Measurements from ENCODE around the gene CNTNAP5.

CNTNAP5 gene

DNA sequence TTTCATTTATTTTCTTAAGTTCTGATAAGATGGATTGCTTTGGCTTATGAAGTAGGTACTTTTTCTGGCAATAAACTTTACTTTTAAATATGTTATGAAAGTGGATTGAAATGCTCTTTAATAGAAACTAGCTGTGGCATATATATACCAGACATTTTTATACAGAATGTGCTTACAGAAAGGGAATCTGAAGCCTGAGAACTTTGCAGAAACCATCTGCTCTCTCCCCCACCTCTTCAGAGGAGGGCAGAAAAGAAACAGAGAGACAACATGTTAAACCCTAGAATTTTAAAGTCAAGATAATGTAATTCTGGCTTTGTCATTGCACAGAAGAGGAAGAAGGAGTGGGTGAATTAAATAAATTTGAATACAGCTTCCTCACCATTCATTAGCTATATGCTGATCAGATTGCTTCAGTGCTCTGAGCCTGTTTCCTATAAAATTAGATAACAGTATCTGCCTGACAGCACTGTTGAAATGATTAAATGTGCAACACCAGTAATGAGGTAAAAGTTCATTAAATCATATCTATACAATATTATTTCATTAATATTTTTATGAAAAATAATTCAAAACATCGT, 247.3 kb downstream of the CNTNAP5 start:
- DNase-seq = no peak

DNA sequence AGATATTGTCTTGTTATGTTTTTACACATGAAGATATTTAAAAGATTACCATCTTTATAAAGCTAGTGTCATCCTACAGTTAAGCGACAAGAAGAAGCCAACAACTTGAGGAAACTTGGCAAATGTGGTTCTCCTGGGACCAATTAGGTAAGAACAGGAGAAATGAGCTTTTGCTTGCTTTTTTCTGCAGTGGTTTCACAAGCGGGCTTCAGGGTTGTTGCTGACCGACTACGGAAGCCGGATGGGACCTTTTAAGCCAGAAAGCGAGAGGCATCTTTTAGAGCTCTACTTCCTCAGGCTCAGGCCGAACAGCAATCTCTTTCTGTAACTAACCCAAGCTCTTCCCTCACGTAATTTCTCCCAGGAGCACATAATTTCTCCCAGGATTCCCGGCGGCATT, 256.5 kb downstream of the CNTNAP5 start:
- DNase-seq = no peak

DNA sequence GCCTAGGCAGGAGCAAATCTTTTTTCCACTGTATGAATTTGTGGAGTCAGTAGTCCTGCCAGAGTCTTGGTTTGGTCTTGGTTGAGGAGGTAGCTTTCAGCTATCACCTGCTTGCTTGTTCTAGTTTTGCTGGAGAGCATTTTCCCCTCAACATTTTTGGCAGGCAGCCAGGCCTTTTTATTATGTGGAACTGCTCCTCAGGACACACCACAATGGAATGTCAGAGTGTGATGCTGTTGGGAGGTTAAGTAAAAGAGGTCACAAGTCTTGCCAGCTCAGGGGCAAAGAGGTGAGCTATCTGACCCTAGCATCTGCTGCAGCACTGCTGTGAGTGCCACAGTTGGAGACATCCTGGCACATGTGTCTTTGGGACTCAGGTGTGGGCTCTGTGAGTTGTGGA, 258.0 kb downstream of the CNTNAP5 start:
- peak; percentile 59 for DNase-seq

DNA sequence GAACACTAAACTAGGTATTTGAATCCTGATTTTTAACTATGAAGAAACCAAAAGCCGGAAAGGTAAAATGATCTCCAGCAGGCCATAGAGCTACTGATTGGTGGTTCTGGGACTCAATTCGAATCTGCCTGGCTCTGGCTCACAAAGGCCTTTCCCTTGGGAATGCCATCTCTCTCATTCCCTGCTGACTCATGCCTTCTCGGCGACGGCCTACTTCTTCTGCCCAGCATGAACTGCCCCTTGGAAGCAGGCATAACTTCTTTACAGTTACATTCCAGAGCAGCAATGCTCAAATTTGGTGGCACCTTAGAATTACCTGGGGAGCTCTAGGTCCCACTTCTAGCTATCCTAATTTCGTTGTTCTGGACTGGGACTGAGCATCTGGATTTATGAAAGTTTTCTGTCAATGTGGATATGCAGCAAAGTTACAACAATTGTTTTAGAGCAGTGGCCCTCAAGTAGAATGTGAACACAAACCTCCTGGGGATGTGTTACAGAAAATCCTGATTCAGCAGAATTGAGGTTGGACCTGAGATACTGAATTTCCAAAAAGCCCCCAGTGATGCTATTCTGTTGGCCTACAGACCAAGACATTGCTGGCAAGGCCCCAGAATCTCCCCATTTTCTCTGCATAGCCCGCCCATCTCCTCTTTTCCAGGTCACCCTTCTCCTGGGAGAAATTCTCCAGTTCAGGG, 261.1 kb downstream of the CNTNAP5 start:
- DNase-seq = no peak

DNA sequence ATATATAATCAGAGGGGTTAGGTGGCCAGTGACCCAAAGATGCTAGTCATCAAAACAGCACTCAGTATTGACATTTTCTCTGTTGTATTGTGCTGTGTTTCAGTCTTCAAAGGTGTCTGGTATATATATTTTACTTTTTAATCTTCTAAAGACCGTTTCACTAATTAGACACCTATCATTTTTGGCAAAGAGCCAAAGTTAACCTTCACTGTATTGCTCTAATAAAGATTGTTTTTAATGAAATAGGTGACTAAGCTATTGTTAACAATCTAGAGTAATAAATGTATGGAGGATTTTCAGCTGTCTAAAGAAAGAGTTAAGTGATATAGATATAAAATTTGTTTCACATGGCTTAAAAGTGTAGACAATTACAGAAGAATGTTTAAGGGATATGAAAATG, 264.0 kb downstream of the CNTNAP5 start:
- DNase-seq = no peak

DNA sequence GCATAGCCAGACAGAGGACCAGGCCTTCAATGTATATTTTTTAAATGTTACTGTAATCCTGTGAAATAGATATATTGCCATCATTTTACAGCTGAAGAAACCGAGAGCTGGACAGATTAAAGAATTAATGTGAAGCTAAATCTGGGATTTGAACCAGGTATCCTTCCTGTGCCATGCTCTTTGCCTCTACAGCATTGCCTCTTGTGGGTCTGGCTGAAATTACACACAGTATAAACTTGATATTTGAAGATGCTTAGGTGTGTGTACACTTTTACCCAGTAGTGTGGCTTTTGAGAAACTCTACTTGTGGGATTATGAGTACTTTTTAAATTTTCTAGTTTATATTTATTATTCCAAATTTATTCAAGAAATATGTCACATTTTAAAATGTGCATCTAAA, 264.5 kb downstream of the CNTNAP5 start:
- no peak for DNase-seq

DNA sequence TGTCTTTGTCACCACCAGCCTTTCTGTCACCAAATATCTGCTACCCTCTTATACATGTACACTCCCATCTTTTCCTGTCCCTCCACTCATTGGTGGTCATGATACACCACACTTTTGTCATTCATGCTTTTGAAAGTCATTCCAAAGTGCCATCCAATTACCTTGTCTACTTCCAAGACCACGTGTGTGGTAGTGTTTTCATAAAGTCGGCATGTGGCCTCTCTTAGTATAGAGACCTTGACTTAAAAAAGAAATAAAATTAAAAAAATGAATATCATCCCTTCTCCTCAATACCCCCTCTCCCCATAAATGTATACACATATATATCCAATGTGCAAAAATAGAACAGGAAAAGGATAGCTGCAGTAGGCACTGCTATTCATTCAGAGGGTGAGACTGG, 271.4 kb downstream of the CNTNAP5 start:
- no peak for DNase-seq

DNA sequence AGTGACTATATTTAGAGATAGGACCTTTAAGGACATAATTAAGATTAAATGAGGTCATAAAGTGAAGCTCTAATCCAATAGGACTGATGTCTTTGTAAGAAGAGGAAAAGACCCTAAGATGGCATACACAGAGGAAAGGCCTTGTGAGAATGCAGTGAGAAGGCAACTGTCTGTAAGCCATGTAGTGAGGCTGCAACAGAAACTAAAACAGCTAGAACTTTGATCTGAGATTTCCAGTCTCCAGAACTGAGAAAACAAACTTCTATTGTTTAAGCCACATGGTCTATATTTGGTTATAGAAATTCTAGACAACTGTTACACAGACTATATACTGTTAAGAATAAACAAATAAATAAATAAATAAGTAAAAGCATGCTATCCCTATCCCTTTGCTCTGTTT, 276.8 kb downstream of the CNTNAP5 start:
- no peak for DNase-seq

DNA sequence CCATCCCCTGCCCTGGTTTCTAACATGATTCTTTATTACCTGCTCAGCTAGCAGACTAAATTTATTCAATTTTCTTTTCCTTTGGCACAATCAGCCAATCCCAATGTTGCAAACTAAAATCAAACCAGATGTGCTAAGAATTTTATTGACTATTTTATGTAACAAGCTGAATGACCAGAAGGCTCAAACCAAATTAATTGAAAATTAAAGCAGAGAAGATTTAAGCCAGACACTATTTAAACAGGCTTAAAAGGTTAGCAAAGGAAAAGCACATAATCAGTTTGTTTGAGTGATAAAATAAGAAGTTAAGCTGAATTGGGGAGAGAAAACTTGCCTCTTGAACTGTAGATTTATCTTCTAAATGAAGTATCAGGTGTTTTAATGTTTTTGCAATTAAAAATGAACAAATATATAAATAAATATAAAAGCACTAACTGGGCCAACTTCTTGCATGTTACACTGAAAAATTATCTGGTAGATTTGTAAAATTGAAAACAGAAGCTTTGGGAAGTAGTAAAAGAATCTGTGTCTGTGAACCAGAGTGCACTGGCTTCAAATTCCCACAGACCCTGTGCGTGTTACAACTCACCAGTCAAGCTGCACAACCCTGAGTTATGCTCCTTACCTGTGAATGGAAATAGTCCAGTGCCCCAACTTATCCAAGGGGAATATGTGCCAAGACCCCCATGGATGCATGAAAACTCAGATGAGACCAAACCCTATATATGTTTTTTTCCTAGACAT, 283.4 kb downstream of the CNTNAP5 start:
- no peak for DNase-seq

DNA sequence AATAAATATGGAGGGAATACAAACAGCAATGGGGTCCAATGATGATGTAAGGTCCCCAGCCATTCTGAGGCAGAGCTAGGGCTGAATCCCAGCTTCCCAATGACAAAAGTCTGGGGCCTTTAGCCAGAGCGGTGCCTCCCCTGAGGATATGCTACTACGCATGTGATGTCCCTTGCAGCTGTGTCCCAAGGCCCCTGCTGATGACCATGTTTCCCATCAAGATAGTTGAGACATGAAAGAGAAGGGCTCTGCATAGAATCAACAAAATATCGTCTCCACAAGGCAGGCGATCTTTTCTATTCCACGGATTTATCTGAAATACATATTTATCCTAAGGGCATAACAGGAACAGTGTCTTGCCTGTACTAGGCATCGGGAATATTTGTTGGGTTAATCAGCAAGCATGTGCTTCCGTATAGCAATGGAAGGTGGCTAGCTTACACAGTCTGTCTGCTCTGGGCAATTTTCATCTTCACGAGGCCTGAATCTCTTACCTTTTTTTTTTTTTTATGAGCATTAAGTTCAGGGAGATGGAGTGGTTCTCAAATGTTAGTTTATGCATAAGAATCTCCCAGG, 284.6 kb downstream of the CNTNAP5 start:
- DNase-seq = no peak

DNA sequence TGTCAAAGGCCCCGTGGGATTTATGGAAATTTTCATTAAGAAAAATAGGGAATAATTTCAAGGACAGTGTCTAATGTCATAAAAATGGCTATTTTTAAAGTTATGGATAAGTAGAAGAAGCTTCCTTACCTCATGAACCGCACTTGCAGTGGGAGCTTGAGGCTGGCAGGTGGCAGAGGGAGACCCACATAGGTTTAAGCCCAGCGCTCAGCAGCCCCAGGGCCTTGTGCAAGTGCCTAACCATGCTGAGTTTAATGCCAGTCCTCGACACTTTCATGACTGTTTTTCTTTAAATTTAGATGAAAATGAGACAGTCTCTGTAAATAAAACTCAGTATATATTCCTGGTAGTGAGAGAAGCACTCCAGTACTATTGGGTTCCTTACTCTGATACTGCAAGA, 285.6 kb downstream of the CNTNAP5 start:
- no peak for DNase-seq

DNA sequence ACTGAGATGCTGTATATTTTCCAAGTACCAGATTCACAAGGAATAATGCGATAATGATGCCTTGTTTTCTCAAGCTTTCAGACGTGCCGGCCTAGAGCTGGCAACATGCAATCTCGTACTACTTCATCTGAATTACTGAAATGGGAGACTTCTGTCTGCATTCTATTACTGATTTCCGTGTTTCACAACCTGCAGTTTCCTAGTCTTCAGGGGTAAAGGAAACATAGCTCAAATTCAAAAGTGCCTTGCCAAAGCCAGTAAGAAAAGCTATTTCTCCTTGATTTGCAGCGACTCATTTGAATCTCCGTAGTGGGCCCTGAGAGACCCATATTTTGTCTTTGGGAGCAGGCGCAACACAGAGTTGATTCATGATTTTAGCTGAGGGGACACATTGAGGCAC, 289.0 kb downstream of the CNTNAP5 start:
- DNase-seq = no peak

DNA sequence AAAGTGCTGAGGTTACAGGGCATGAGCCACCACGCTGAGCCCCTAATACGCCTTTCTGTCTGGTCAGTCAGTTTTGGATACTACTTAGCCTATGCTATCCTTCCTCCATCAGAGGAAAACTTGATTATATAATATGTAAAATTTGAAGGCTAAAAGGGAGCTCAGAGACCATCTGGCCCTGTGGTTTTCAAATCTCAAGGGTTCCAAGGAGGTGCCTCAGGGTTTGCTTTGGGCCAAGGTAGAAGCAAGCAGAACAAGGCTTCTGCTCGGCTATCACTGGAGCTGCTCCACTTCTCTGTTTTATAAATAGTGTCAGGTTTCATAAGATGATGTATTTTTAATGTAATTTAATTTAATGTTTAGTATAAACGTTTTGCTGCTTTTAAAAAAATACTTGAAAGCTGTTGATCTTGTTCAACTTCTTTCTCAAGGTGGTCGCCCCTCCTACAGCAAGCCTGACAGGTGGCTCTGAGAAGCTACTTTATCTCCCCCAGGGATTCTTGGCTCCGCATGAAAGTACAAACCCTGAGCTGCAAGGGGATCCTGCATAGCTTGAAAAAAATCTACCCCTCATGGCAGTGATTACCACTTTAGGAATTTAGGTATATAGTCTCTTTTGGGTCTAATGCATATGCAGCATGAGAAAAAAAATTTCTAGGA, 290.3 kb downstream of the CNTNAP5 start:
- no peak for DNase-seq

DNA sequence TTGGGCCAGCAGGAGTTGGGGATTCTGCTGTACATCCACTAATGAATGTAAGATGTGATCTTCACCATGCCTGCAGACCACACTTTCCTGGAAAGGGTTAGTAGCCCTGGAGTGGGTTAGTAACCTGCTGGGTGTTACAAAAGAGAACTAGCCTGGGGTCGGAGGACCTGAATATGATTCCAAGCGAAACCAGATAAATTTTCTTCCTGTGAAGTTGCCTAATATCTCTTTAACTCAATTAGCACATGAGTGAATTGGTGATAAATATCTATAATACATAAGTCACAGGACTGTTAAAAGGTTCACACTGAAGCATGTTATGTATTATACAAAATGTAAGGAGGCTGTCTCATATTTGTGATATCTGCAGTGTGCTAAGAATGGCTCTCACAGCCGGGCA, 291.0 kb downstream of the CNTNAP5 start:
- DNase-seq = no peak

DNA sequence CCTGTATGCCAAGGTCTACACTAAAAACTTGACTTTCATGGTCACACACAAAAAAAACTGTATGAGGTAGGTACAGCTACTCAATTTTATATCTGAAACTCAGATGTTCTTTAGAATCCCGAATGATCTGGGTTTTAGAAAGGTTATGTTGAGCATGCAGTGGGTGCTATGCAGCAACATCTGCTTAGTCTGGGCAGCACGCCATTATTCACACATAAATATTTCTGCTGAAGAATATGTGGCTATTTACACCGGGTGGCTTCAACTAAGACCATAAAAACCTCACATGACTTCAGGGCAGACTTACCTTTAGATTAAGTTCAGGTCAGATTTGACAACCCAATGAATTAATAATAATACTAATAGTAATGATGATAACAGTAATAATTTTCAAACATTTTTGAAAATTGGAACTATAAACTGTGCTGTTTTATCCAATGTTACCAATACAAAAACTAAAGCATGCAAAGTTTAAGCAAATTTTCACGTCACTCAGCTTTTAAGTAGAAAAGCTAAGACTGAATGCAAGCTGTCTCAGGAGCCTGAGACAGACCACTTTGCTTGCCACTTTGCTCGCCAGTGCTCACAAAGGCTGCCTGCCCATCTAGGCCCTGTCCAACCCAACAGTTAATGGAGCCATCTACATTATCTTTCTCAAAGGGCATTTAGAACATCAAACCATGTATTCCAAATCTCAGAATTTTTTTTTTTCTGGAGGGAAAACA, 292.0 kb downstream of the CNTNAP5 start:
- peak; percentile 65 for DNase-seq

DNA sequence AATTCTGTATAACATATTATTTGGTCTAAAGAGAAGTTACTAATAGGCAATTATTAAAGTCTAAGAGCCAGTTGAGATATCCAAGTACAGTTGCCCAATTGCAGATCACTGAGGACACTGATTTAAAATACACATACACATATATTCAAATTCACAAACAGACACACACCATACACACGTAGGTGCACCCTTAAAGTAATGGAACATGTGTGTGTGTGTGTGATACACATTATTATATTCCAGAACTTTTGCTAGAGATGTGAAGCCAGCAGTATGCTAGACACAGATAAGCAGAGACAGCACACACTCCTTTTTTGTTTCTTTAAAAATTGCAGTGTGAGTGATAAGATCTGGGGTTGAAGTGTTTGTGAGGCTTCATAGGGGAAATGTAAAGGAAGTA, 292.5 kb downstream of the CNTNAP5 start:
- no peak for DNase-seq

DNA sequence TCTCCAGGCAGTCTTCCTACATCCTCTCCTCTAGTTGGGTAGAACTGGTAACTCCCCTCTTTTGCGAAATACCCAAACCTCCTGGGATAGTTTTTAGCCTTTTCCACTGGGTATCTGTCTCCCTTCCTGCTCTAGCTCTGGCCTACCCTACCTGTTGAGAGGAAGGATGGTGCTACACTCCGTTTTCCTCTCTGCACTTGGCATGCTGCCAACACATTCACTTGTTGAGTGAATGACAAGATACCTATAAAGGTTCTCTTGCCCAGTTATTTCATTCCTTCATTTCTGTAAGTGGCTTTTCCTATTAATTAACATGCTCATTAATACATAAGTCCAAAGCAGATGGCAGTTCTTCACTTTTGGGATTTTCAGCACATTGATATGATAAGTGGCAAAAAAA, 293.8 kb downstream of the CNTNAP5 start:
- DNase-seq = peak; percentile 29

DNA sequence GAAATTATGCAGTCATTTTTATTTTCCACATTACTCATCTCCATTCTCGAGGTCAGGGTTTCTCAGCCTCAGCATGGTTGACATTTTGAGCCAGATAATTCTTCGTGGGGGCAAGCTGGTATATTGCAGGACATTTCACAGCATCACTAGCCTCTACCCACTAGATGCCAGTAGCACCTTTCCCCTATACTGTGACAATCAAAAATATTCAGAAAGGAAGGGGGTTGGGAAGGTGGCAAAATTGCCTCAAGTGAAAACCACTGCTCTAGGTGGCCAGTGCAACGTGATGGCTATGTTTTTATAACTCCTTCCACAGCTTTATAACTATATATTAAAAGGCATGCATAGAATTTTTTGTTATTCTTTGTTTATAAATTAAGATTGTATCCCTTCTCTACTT, 294.5 kb downstream of the CNTNAP5 start:
- DNase-seq = no peak

DNA sequence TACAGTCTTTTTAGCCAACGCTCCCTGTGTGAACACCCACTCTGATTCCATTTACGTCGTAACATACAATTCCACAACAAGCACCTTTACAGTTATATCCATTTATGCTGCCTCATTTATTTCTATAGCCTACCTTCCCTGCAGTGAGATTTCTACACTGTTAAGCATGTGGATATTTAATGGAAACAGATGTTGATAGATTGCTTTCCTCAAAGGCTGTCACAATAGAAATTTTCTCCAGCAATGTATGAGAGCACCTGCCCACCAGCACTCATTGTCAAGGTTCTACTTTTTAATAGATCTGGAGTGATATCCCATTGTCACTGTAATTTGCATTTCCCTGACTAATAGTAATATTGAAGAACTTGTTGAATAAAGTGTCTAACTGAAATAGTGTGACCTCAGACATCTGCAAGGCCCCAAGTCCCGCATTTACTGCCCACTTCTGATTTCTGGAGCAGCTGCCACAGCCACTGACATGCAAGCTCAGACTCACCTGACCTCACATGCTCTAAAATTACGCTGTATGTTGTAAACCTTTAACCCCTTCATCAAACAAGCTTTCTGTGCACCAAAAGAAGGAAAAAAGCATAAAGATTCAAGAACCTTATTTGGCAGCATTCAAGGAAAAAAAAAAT, 295.1 kb downstream of the CNTNAP5 start:
- no peak for DNase-seq

DNA sequence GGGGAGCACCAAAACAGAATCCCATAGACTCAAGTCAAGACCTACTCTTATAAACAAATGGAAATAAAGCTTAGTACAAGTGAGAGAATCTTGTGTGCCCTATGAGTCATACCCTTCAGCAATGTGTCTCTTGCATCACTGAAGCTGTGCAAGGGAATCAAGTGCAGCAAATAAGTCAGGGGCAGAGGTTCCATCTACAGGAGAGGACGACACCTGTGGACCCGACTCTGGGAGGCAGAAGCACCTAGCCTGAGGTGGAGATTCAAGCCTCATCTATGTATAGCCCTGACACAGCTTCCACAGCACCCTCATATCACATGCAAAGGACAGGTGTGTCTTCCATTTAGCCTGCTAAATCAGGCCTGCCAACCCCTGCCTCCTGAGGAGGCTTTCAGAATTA, 298.2 kb downstream of the CNTNAP5 start:
- DNase-seq = no peak

DNA sequence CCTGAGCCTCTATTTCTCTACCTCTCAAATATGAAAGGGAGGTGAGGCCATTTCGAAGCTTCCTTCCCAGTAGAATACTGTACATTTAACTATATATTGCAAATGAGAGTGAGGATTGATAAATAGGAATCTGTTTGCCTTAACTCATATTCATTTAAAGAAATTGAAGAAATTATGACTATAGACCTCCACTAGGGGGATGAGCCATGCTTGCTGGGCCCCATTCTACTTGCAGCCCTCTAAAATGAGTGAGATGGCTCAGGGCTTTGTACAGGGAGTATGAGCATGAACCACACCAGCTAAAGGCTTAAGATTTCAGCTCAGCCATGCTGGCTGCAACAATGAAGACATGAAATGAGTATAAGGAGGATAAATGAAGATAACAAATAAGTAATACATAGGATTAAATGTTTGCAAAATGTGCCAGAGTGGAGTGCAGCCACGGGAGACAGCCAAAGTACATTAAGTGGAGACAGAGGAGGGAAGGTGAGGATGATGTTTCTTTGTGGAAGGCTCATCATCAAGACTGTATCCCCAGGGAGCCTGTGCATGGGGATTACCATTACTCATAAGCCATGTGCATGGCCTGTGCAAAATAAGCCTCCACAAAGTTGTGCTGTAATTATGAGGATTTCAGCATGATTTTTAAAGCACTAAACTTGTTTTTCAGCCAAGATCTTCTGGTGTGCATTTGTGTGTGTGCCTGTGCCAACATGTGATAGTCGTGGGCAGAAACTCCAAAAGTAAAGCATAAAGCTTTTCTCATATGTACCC, 300.8 kb downstream of the CNTNAP5 start:
- DNase-seq = no peak

DNA sequence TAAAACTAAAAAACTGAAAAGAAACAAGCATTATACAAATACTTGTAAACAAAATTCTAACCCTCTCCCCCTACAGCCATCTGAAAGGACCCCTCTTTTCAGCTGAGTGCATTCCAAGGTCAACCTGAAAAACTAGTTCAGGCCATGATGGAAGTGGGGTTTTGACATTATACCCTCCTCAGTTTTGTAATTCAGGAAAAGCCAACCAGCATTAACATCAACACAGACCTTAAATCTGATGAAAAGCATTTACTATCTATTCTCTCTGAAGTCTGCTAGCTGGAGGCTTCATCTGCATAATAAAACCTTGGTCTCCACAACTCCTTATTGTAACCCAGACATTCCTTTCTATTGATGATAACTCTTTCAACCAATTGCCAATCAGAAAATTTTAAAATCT, 302.2 kb downstream of the CNTNAP5 start:
- DNase-seq = no peak
